ENCODE results near the gene AHSP.

GRCh38 chr16:31488468-31489297, 39.0 kb upstream of the AHSP start:
- no peak for TF ChIP-seq CTCF (IDR thresholded peaks at IDR 0.05)
- peak in 1 of 2 donors; percentile 2 for TF ChIP-seq POLR2A (IDR thresholded peaks at IDR 0.05)

All from thyroid gland (tissue), 4 donors.